Islet of Langerhans (tissue), 1 donor: ENCODE results near the gene SH2B2.
"Not testable (repeated sequence)": the region's sequence is repeated elsewhere in the genome, so short reads cannot be mapped to it uniquely, and the experiment has no call there.

Experiments used
- FAIRE-seq: peaks from one replicate; lab custom pipeline; 2011; peaks lifted over from hg19 to GRCh38; lab: Jason Lieb, UNC

Gene SH2B2

GRCh38 chr7:102306916-102307677 is 20.4 kb downstream of the SH2B2 start:
- FAIRE-seq = no peak

DNA sequence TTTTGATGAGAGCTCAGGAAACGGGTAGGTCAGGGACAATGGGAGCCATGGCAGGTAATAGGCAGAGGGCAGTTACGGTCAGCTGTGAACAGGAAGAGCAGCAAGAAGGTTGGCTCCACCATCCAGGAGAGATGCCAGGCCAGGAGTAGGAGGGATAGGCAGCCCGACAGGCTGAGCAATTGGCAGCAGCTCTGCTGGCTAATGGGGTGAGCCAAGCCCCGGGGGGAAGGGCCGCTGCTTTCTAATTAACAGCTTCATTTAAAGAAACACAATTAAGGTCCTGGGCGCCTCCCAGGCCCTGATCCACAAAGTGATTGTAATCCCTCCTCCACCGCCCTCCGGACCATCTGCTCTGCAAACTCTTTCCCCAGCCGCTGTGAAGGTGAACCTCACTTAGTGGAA is 23.7 kb downstream of the SH2B2 start:
- FAIRE-seq = no peak

DNA sequence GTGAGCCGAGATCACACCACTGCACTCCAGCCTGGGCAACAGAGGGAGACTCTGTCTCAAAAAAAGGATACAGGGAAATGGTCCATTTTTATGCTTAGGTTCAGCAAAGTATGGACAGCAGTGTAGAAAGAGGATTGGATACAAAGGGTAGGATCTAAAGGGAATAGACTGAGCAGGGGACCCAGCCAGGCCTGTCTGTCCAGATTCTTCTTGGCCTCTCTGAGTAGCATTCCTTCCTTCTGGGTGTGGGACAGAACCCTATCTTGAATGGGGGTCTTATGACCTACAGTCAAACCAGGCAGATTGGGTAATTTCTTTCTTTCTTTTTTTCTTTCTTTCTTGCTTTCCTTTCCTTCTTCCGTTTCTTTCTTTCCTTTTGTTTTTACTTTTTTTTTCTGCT is 25.6 kb downstream of the SH2B2 start:
- FAIRE-seq = no peak

DNA sequence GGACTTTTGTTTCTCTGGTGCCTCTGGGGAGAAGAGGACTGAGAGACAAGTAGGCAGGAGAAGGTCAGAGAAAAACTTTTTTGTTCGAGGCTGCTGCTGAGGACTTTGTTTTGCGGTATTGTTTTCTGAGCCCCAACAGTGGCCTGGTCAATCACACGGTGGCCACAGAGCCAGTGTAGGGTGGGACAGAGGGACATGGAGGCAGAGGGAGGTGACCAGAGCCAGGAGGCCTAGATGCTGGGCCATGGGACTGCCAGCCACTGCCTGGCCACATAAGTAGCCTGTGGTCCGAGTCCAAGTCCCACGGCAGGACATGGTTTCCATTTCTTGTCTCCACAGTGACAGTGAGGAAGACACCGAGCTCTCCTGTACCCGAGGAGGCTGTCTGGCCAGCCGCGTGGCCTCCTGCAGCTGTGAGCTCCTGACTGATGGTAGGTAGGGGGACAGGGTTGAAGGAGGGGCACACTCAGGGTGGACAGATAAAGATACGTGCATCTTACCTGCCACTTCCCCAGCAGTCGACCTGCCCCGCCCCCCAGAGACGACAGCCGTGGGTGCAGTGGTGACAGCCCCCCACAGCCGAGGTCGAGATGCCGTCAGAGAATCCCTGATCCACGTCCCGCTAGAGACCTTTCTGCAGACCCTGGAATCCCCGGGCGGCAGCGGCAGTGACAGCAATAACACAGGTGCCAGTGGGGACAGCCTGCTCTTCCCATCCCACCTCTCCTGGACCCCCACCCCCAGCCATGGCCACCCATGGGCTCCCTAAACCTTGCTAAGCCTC is 27.5 kb downstream of the SH2B2 start:
- no peak for FAIRE-seq

GRCh38 chr7:102317231-102318059 is 30.8 kb downstream of the SH2B2 start:
- no peak for FAIRE-seq

- FAIRE-seq = no peak
These were observed 31.9 kb downstream of the SH2B2 start for GRCh38 chr7:102318482-102318971.

- no peak for FAIRE-seq
These were observed 33.0 kb downstream of the SH2B2 start for GRCh38 chr7:102319671-102320070.

- FAIRE-seq = no peak
These were observed 33.5 kb downstream of the SH2B2 start for GRCh38 chr7:102320181-102320580.

DNA sequence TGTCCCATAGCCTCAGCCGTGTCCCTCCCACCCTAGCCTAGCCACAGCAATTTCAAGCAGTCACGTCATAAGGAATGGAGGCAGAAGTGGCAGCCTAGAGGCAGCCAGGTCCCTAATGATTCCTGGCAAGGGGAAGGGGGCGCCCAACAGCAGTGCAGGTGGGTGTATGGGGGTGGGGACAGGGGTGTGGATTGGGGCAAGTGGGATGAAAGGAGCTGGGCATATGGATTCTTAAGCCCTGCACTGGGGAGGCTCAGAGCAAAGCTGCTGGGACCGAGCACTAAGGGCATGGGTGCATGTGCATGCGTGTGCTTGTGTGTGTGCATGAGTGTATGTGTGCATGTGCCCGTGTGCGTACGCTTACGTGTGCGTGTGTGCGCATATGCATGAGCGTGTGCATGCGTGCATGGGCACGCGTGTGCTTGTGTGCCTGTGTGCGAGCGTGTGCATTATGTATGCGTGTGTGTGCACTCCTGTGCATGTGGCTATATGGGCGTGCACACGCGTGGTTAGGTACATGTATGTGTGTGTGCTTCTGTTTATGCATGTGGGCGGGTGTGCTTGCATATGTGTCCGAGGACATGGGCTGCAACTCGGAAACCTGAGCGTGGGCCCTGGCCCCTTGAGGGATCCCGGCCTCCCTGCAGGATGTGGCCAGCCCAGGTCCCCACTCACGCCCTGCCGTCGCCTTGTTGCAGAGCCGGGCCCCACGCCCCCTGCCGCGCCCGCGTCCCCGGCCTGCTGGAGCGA is 34.1 kb downstream of the SH2B2 start:
- no peak for FAIRE-seq

DNA sequence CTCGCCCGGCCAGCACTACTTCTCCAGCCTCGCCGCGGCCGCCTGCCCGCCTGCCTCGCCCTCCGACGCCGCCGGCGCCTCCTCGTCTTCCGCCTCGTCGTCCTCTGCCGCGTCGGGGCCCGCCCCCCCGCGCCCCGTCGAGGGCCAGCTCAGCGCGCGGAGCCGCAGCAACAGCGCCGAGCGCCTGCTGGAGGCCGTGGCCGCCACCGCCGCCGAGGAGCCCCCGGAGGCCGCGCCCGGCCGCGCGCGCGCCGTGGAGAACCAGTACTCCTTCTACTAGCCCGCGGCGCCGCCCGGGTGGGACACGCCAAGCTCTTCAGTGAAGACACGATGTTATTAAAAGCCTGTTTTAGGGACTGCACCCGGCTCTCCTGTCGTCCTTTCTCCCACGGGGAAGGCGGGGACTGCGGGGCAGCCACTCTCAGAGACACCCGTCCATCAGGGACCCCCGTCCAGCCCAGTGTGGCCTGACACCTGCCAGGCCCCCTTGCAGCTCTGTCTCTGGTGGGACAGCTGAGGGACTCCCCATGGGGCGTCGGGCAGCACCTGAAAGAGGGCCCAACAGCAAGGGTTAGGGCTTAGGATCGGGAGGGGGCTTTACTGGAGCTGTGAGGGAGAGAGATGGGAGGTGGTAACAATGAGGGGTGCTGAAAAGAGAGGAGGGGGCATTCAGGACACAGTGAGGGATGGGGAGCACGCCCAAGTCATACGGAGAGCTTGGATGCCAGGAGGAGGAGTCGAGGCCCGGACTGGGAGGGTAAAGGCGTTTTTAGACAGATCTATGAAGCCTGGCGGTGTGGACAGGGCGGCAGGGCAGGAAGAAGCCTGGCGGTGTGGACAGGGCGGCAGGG is 34.9 kb downstream of the SH2B2 start:
- FAIRE-seq = no peak

DNA sequence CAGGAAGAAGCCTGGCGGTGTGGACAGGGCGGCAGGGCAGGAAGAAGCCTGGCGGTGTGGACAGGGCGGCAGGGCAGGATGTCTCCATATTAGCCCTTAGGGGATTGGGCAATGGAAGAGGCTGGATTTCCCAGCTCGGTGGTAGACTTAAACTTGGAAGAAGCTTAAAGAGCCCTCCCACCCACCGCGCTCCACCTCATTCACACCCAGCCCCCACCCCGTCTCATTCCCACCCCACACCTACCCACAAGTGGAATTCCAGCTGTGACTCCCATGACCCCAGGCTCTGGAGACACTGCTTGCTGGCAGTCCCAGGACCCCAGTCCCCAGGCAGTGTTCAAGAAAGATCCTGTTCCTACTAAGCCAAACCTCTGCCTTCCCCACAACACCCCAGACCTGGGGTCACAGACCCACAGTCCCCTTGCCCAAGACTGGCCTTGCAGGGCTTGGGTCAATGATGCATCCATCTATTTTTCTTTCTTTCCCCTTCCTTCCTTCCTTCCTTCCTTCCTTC is 35.6 kb downstream of the SH2B2 start:
- no peak for FAIRE-seq

- no peak for FAIRE-seq
These were observed 37.2 kb downstream of the SH2B2 start for GRCh38 chr7:102323914-102324195.

DNA sequence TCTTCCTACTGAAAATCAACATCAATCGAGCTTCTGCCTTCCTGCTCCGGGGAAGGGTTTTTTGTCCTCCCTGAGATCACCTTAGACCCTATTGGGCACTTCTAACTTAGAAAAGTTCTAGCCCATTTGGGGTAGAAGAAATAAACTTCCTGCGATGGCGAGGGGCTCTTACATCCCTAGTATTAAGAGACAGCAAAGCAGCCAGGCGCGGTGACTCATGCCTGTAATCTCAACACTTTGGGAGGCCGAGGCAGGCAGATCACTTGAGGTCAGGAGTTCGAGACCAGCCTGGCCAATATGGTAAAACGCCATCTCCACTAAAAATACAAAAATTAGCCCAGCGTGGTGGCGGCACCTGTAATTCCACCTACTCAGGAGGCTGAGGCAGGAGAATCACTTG is 38.4 kb downstream of the SH2B2 start:
- not testable (repeated sequence) for FAIRE-seq

DNA sequence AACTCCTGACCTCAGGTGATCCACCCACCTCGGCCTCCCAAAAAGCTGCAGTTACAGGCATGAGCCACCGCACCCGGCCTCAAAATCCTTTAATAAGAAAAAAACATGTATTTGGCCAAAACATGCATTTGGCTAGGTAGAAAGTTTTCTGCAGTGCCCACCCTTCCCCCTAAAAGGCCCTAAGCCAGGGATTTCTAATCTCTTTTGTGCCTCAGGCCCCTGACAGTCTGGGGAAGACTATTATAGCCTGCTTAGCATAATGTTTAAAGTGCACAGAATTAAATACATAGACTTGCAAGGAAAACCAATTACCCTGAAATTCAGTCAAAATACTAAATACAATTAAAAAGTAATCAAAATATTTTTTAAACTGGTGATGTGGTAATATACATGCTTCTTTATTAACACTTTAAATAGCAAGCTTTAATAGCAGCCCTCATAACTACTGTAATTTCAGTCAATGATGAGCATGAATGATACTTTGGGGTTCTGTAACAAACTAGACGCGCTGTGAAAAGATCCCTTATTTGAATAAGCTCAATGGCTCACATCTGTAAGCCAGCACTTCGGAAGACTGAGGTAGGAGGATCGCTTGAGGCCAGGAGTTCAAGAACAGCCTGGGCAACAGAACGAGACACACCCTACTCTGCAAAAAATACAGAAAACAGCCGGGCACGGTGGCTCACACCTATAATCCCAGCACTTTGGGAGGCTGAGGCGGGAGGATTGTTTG is 39.7 kb downstream of the SH2B2 start:
- FAIRE-seq = no peak

- FAIRE-seq = not testable (repeated sequence)
These were observed 40.5 kb downstream of the SH2B2 start for GRCh38 chr7:102327183-102327582.

DNA sequence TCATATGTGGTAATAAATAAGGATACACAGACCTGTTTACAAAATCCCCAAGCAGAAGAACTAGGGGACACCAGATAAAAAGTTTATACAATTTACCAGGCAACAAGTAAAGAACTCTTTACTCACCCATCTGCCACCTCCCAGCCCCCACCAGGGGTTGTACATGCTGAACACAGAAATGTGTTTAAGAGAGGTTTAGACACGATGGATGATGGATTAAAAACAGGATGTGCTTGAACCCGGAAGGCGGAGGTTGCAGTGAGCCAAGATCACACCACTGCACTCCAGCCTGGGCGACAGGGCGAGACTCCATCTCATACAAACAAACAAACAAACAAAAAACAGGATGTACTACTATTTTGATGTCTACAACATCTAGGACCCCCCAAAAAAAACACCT is 42.2 kb downstream of the SH2B2 start:
- FAIRE-seq = not testable (repeated sequence)

- FAIRE-seq = not testable (repeated sequence)
These were observed 42.7 kb downstream of the SH2B2 start for GRCh38 chr7:102329366-102329765.

DNA sequence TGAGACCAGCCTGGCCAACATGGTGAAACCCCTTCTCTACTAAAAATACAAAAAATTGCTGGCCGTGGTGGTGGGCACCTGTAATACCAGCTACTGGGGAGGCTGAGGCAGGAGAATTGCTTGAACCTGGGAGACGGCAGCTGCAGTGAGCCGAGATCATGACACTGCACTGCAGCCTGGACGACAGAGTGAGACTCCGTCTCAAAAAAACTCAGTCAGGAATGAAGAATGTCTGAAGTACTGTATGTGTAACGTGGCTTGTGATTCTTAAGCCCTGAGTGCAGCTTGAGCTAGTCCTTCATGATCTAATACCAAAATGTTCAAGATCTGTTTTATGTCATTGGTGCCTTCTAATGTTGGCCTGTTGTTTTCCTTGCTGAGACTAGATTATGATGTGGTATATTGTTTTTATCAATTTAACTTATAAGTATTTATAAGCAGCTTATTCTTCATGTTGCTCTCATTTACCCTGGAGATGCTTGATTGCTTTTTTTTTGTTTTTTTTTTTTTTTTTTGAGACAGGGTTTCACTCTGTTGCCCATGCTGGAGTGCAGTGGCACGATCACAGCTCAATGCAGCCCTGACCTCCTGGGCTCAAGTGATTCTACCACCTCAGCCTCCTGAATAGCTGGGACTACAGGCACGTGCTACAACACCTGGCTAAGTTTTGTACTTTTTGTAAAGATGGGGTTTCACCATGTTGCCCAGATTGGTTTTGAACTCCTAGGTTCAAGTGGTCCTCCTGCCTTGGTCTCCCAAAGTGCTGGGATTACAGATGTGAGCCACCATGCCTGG is 44.2 kb downstream of the SH2B2 start:
- FAIRE-seq = not testable (repeated sequence)

DNA sequence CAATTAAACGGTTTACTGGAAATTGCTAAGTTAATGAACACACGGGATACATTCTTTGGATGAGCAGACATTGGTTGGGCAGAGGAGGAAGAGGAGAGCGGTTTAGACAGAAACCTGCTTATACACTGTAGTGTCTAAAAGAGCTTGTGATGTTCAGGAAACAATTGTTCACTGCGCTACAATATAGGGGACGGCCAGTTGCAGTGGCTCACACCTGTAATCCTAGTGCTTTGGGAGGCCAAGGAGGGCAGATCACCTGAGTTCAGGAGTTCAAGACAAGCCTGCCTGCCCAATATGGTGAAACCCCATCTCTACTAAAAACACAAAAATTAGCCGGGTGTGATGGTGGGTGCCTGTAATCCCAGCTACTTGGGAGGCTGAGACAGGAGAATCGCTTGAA is 48.9 kb downstream of the SH2B2 start:
- not testable (repeated sequence) for FAIRE-seq
